ENCODE results near the gene SMURF2.
"Not testable (repeated sequence)": the region's sequence is repeated elsewhere in the genome, so short reads cannot be mapped to it uniquely, and the experiment has no call there.

The SMURF2 gene

DNA sequence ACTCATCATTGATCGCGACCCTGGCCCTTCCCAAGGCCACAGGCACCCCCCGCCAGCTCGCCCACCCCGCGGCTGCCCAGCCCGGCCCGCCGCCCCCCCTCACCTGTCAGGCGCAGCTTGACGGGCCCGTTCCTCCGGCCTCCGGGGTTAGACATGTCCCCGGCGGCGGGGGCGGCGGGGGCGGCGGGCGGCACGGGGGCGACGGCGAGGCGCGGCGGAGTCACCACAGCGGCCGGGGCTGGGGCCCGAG, 456 bp downstream of the SMURF2 start:
- peak overlapping the region; percentile 97 for H3K4me3 ChIP-seq (ENCODE audit: low read depth, low read length)
- H3K27me3 ChIP-seq (ENCODE audit: insufficient read depth, low read depth, severe bottlenecking) = no peaks in the 10 kb centered on the region
- peak overlapping the region; percentile 96 for H3K27ac ChIP-seq
- TF ChIP-seq, protein P1, sequence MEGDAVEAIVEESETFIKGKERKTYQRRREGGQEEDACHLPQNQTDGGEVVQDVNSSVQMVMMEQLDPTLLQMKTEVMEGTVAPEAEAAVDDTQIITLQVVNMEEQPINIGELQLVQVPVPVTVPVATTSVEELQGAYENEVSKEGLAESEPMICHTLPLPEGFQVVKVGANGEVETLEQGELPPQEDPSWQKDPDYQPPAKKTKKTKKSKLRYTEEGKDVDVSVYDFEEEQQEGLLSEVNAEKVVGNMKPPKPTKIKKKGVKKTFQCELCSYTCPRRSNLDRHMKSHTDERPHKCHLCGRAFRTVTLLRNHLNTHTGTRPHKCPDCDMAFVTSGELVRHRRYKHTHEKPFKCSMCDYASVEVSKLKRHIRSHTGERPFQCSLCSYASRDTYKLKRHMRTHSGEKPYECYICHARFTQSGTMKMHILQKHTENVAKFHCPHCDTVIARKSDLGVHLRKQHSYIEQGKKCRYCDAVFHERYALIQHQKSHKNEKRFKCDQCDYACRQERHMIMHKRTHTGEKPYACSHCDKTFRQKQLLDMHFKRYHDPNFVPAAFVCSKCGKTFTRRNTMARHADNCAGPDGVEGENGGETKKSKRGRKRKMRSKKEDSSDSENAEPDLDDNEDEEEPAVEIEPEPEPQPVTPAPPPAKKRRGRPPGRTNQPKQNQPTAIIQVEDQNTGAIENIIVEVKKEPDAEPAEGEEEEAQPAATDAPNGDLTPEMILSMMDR (IDR thresholded peaks at IDR 0.05; ENCODE audit: low read depth, low read length) = no peak
- DNase-seq = no peak
- H3K9me3 ChIP-seq (ENCODE audit: severe bottlenecking) = no peaks in the 10 kb centered on the region
- H3K36me3 ChIP-seq = no peaks in the 10 kb centered on the region

DNA sequence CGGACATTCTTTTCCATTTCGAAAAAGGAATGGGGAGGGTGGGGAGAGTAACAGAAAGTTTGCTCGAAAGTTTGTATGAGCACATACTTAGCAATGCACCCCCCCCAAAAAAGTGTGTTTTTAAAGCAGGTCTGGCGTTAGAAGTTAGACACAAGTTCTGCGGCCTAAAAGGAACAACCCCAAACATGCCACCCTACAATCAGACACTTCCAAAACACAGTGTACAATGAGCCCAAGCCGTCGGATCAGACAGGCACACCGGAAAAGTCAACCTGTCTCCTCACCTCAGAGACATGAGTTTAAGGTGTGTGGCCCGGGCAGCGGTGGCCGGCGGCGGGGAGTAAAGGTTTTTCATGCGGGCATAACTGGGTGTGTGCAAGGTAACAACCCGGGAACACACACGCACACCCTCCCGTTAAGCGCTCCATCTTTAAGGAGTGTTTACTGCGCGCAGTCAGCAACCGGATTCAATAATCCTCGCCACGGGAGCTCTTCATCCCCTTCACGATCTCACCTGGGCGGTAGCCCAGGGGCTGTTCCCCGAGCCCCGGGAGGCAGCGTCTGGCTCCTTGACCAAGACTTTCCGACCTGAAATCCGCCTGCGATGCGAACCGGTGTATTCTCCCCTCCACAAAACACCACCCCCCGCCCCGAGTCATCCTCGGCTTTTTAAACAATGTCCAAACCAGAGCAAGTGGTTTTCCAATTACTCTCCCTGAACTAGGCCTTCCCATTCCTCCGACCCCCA, 955 bp downstream of the SMURF2 start:
- Histone ChIP-seq H3K4me3 (ENCODE audit: low read depth, low read length) (peak overlapping the region; percentile 97), H3K27ac (peak overlapping the region; percentile 51; the same call in 1 of the 2 replicates)
- DNase-seq = peak; percentile 51
- not testable (repeated sequence) for H3K27me3 ChIP-seq (ENCODE audit: insufficient read depth, low read depth, severe bottlenecking); H3K9me3 ChIP-seq (ENCODE audit: severe bottlenecking); H3K36me3 ChIP-seq

DNA sequence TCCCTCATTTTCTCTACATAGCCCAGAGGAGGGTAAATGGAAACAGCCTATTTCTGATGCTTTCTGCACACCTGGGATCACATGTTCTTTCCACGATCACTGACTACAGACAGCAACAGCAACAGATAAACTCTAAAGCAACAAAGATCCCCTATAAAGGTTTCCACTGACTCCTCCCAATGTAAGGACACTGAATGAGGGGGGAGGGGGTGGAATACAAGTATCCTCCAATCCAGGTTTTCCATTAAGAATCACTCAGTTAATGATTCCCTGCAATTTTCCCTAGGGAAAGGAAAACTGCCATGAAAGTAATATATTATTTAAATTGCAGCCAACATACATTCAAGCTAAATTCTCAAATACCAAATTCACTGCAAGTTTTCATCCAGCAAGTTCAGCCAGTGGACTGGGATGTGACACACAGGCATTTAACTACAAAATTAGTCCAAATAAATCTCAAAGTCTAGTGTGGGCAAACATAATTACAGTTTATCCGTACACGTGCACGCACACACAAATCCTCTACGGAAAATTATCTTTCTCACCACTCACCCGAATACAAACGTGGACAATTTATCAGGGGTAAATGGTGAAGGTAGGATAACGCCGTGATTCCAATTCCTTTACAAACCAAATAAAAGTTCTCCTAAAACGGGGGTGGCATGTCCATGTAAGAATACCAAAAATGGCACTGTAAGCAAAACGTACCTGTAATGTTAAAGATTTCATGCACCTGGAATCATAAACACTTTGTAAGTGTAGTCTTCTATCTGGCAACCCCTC, 1.7 kb downstream of the SMURF2 start:
- H3K9me3 ChIP-seq (ENCODE audit: severe bottlenecking); H3K36me3 ChIP-seq; H3K27me3 ChIP-seq (ENCODE audit: insufficient read depth, low read depth, severe bottlenecking); DNase-seq; H3K27ac ChIP-seq: not testable (repeated sequence)
- peak overlapping the region; percentile 97 for H3K4me3 ChIP-seq (ENCODE audit: low read depth, low read length)

DNA sequence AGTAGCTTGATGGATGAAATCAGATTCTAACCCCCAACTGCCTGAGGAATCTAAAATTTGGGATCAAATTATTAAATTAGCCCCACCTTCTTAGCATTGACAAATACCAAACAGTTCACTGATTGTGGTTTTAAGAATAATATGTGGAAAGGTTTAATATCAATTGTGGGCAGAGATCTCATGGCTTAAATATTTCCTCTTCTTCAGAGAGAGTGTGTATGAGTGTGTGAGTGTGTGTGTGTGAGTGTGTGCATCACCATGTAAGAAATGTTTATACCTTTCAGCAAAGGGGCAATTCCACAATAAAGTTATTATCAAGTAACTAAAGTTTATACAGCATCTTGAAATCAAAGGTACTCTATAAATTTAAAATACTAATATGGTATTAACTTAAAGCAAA, 3.2 kb downstream of the SMURF2 start:
- no peak overlapping the region for H3K4me3 ChIP-seq (ENCODE audit: low read depth, low read length)
- peaks cover 4% of the 10 kb centered on the region for H3K9me3 ChIP-seq (ENCODE audit: severe bottlenecking)
- no peaks in the 10 kb centered on the region for H3K36me3 ChIP-seq
- TF ChIP-seq, protein P1 (IDR thresholded peaks at IDR 0.05; ENCODE audit: low read depth, low read length) = no peak
- H3K27ac ChIP-seq = no peak overlapping the region
- DNase-seq = no peak
- H3K27me3 ChIP-seq (ENCODE audit: insufficient read depth, low read depth, severe bottlenecking) = no peaks in the 10 kb centered on the region

DNA sequence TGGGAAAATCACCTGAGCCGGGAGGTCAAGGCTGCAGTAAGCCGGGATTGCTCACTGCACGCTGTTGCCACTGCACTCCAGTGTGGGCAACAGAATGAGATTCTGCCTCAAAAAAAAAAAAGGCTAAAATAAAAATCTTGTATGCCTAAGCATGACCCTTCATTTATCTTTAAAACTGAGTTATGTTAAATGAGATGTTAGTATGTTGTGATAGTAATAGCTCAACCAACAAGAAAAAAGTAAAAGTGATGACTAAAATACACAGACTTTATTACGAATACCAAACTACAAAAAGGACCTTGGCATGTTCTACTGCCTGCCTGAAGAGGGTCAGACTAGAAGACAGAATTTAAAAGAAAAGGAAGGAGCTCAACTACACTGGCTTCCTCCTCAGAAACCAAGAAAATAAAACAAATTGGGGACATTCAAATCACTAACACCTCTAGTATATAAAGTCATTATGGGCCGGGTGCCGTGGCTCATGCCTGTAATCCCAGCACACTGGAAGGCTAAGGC, 4.4 kb downstream of the SMURF2 start:
- Histone ChIP-seq H3K27me3 (ENCODE audit: insufficient read depth, low read depth, severe bottlenecking) (no peaks in the 10 kb centered on the region), H3K27ac (no peak overlapping the region), H3K36me3 (no peaks in the 10 kb centered on the region), H3K4me3 (ENCODE audit: low read depth, low read length) (no peak overlapping the region), H3K9me3 (ENCODE audit: severe bottlenecking) (peaks cover 4% of the 10 kb centered on the region)
- TF ChIP-seq, protein P1 (IDR thresholded peaks at IDR 0.05; ENCODE audit: low read depth, low read length) = no peak
- no peak for DNase-seq

DNA sequence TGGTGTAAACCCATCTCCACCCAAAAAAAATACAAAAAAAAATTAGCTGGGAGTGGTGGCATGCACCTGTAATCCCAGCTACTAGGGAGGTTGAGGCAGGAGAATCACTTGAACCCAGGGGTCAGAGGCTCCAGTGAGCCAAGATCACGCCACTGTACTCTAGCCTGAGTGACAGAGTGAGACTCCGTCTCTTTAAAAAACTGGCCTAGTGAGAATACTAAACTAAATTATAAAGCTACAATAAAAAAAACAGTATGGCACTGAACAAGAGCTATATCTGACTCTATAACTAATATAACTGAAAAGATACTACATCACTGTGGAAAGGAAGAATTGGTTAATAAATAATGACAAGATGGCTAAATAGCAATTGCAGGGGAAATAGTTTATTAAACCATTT, 6.4 kb downstream of the SMURF2 start:
- Histone ChIP-seq H3K27me3 (ENCODE audit: insufficient read depth, low read depth, severe bottlenecking) (no peaks in the 10 kb centered on the region), H3K36me3 (no peaks in the 10 kb centered on the region), H3K4me3 (ENCODE audit: low read depth, low read length) (no peak overlapping the region), H3K27ac (no peak overlapping the region), H3K9me3 (ENCODE audit: severe bottlenecking) (peaks cover 4% of the 10 kb centered on the region)
- DNase-seq = no peak
- TF ChIP-seq, protein P1 (IDR thresholded peaks at IDR 0.05; ENCODE audit: low read depth, low read length) = no peak

Measured in WERI-Rb-1 (cell line).